DMS 273 (cell line): ENCODE data around the gene OGFOD3.
"Not testable (repeated sequence)": the region's sequence is repeated elsewhere in the genome, so short reads cannot be mapped to it uniquely, and the experiment has no call there.

Source experiments
- DNase-seq: peaks from one replicate; lab custom pipeline; 2025; ENCODE audit not compliant: unreplicated experiment; lab: John Stamatoyannopoulos, UW

The OGFOD3 gene

GRCh38 chr17:82388922-82389283 lies 29.5 kb downstream of the OGFOD3 start:
- no peak for DNase-seq

DNA sequence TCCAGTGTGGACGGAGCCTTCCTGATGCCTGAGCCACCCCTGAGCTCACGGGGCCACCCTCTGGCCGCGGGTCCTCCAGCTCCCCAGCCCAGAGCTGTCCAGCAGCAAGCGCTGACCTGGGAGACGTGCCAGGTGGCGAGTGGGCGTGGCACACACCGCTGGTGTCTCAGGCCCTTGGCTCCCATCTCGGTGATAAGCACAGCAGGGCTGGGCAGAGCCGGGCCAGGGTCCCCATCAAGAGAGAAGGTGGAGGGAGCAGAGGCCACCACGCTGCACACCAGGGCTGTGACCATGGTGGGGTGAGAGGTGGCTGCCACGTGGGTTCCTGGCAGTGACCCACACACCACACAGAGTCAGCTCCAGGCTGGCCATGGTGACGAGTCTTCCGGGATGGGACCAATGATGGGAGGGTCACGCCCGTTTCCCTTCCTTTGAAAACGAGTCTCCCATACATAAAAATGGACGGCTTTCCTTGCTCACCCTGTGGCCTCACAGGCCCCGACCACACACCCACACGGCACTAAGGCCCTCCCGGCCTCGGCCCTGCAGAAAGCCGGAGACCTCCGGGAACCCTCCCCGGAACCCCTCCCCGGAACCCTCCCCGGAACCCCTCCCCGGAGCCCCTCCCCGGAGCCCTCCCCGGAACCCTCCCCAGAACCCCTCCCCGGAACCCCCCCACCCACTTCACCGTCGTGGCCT lies 30.0 kb downstream of the OGFOD3 start:
- DNase-seq, result no peak

GRCh38 chr17:82387705-82388106 lies 30.7 kb downstream of the OGFOD3 start:
- DNase-seq, result no peak

- DNase-seq, result no peak
Observed at GRCh38 chr17:82386881-82387704, 31.3 kb downstream of the OGFOD3 start.

- no peak for DNase-seq
Observed at GRCh38 chr17:82386255-82386831, 32.0 kb downstream of the OGFOD3 start.

DNA sequence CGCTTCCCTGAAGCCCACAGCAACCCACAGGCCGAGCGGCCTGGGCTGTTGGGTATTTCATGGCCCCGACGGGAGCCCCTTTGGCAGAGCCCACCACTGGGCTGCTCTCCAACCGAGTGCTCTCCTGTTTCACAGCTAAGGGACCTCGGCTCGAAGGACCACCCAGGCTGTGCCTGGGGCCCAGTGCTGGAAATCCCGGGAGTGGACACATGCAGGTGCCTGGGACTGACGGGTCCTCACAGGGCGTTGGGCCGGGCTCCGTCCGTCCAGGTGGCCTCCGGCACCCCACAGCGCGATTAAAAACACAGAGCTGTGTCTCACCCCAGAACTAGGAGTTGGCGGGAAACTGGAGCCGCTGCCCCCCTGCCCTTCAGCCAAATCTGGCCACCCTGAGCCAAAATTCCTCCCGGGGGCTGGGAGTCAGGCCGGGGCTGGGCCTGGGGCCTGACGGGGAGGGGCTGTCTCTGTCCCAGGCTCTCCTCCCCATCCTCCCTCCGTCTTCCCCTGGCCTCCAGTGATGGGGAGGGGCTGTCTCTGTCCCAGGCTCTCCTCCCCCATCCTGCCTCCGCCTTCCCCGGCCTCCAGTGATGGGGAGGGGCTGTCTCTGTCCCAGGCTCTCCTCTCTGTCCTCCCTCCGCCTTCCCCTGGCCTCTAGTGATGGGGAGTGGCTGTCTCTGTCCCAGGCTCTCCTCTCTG lies 32.7 kb downstream of the OGFOD3 start:
- no peak for DNase-seq

- peak; percentile 37 for DNase-seq
Observed at GRCh38 chr17:82384730-82385481, 33.5 kb downstream of the OGFOD3 start.

- peak; percentile 52 for DNase-seq
Observed at GRCh38 chr17:82384051-82384729, 34.2 kb downstream of the OGFOD3 start.

DNA sequence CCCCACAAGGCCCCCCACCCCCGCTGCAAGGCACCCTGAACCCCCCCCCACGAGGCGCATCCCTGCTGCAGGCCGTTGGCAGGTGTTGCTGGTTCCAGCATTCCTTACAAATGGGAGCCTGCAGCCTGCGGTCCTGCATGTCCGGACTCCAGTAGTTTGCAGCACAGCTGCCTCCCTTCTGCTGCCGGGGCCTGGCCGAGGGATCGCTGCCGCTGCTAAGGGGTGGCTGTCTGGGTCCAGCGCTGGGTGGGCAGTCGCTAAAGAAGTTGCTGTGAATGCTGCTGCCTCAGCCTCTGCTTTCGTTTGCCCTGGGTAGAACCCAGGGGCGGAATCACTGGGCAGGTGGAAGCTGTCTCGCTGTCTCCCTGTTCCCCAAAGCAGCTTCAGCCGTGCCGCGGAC lies 35.0 kb downstream of the OGFOD3 start:
- peak; percentile 35 for DNase-seq

GRCh38 chr17:82382933-82383255 lies 35.5 kb downstream of the OGFOD3 start:
- no peak for DNase-seq

DNA sequence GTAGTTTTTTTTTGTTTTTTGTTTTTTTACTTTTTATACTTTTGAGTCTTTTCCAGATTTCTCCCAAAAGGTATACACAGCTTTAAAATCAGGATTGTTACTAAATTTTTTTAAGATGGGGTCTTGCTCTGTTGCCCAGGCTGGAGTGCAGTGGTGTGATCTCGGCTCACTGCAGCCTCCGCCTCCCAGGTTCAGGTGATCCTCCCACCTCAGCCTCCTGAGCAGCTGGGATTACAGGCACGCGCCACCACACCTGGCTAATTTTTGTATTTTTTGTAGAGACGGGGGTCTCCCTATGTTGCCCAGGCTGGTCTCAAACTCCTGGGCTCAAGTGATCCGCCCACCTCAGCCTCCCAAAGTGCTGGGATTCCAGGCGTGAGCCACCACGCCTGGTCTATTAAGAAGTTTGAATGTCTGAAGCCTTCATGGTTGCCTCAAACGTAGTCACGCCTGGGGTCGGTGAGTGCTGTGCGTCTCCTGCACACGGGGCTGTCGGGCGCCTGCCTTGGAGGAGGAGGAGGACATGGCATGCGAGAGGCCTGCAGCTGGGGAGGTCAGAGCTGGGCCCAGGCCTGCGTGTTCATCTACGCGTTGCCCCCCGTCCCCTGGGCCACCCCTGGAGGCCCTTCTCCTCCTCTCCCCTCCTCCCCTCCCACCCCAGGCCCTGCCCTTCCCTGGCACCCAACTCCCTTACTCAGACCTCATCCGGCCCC lies 36.0 kb downstream of the OGFOD3 start:
- DNase-seq, result not testable (repeated sequence)

GRCh38 chr17:82381703-82382009 lies 36.7 kb downstream of the OGFOD3 start:
- not testable (repeated sequence) for DNase-seq

DNA sequence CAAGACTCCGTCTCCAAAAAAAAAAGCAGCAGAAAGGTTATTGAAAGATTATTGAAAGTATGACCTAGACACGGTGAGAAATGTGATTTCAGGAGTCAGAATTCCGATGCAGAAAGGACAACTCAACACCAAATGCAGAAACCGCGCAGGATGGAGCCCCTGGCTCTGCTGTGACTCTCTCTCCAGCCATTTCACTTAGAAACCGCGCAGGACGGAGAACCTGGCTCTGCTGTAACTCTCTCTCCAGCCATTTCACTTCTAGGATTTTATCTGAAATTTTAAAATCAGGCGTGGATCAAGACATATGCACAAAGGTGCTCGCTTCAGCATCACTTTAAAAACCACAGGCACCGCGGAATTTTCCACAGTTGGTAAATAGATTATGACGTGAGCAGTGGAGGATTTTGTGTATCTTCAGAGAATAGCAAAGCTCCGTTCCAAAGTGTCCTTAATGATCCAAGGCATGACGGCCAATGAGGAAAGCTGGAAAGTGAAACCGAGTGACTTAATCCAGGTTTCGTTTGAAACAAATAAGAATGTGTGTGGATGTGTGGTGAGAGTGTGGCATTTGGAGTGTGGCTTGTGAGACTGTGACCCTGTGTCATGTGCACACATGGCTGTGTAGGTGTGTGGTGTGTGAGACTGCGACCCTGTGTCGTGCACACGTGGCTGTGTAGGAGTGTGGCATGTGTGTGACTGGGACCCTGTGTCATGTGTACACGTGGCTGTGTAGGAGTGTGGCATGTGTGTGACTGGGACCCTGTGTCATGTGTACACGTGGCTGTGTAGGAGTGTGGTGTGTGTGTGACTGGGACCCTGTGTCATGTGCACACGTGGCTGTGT lies 37.3 kb downstream of the OGFOD3 start:
- no peak for DNase-seq

GRCh38 chr17:82378741-82379021 lies 39.7 kb downstream of the OGFOD3 start:
- no peak for DNase-seq

- DNase-seq, result no peak
Observed at GRCh38 chr17:82377924-82378740, 40.3 kb downstream of the OGFOD3 start.

DNA sequence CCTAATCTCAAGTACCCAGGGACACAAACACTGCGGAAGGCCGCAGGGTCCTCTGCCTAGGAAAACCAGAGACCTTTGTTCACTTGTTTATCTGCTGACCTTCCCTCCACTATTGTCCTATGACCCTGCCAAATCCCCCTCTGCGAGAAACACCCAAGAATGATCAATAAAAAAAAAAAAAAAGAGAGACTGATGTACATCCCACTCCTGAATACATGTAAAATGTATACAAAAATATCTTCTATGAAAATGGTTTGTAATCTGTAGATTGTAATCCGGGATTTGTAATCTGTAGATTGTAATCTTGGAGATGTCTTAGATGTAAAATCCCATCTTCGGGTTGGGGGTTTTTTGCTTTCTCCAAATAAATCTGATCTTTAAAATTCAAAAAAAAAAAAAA lies 41.1 kb downstream of the OGFOD3 start:
- DNase-seq, result not testable (repeated sequence)

DNA sequence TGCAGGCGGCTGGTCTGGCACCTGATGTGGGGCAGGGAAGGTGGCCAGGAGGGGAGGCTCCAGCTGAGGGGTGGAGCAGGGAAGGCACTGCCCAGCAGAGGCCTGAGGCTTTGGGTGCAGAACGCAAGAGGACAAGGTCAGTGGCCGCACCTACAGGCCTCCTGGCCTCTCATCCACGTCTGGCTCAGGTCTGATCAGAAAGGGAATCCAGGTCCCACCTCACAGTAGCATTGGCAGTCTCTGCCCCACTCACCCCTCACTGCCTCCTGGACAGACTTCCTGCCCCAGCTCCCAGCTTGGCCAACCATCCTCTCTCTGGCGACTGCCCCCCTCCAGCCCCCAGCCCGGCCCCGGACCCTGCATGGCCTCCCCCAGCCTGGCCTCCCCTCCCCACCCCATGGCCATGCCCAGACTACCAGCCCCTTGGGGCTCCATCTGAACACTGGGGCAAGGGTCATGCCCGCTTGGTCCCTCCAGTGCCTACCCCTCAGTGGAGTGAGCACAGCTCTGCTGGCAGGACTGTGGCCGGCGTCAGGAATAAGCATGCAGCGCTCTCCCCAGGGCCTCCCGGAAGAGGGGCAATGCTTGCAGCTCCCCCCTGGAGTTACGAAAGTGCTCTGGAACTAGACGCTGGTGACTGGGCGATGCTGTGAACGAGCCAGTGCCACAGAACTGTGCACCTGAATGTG lies 42.2 kb downstream of the OGFOD3 start:
- no peak for DNase-seq
